ENCODE data around the gene DAB2IP. TPM values are rescaled to one million over a fixed set of nuclear protein-coding genes. Genes with fewer than 3 reads are reported as not detected.

The DAB2IP gene
- total RNA-seq, 4 donors from 2014 or later = 55.2 to 76.0 (median 60.5) TPM

GRCh38 chr9:121729769-121730562 lies 78.5 kb downstream of the DAB2IP start:
- H3K27me3 ChIP-seq = no peaks in the 10 kb centered on the region
- H3K9me3 ChIP-seq = no peaks in the 10 kb centered on the region
- no peak overlapping the region for H3K27ac ChIP-seq
- no peak overlapping the region for H3K4me3 ChIP-seq
- no peak for DNase-seq
- TF ChIP-seq POLR2A (IDR thresholded peaks at IDR 0.05) (no peak), CTCF (IDR thresholded peaks at IDR 0.05) (no peak)
- no peaks in the 10 kb centered on the region for H3K36me3 ChIP-seq
- H3K4me1 ChIP-seq = peaks cover 0 to 56% (median 0%) of the 10 kb centered on the region in 4 donors

- no peak overlapping the region for H3K4me3 ChIP-seq
- H3K4me1 ChIP-seq = peaks cover 0 to 61% (median 2%) of the 10 kb centered on the region in 4 donors
- TF ChIP-seq CTCF (IDR thresholded peaks at IDR 0.05) (no peak), POLR2A (IDR thresholded peaks at IDR 0.05) (no peak)
- peak overlapping the region in 1 of 4 donors; percentile 35 for H3K27ac ChIP-seq
- no peak for DNase-seq
- no peaks in the 10 kb centered on the region for H3K36me3 ChIP-seq
- H3K9me3 ChIP-seq = no peaks in the 10 kb centered on the region
- H3K27me3 ChIP-seq = no peaks in the 10 kb centered on the region
These were observed 79.7 kb downstream of the DAB2IP start for GRCh38 chr9:121731090-121731489.

GRCh38 chr9:121731919-121732318 lies 80.5 kb downstream of the DAB2IP start:
- no peaks in the 10 kb centered on the region for H3K36me3 ChIP-seq
- no peaks in the 10 kb centered on the region for H3K27me3 ChIP-seq
- H3K9me3 ChIP-seq = no peaks in the 10 kb centered on the region
- peak overlapping the region in 1 of 4 donors; percentile 45 for H3K27ac ChIP-seq
- no peak overlapping the region for H3K4me3 ChIP-seq
- DNase-seq = no peak
- H3K4me1 ChIP-seq = peaks cover 0 to 59% (median 2%) of the 10 kb centered on the region in 4 donors
- TF ChIP-seq CTCF (IDR thresholded peaks at IDR 0.05) = no peak
- no peak for TF ChIP-seq POLR2A (IDR thresholded peaks at IDR 0.05)

- TF ChIP-seq POLR2A (IDR thresholded peaks at IDR 0.05) = no peak
- TF ChIP-seq CTCF (IDR thresholded peaks at IDR 0.05) = no peak
- Histone ChIP-seq H3K27ac (peak overlapping the region in 1 of 4 donors; percentile 45), H3K4me1 (peaks cover 0 to 64% (median 2%) of the 10 kb centered on the region in 4 donors), H3K27me3 (no peaks in the 10 kb centered on the region), H3K36me3 (no peaks in the 10 kb centered on the region), H3K9me3 (no peaks in the 10 kb centered on the region), H3K4me3 (no peak overlapping the region)
- DNase-seq = no peak
These were observed 81.0 kb downstream of the DAB2IP start for GRCh38 chr9:121732389-121732788.

GRCh38 chr9:121732886-121733285 lies 81.5 kb downstream of the DAB2IP start:
- Histone ChIP-seq H3K4me3 (no peak overlapping the region), H3K27me3 (no peaks in the 10 kb centered on the region), H3K27ac (peak overlapping the region in 1 of 4 donors; percentile 45), H3K9me3 (no peaks in the 10 kb centered on the region), H3K4me1 (peaks cover 0 to 67% (median 2%) of the 10 kb centered on the region in 4 donors), H3K36me3 (no peaks in the 10 kb centered on the region)
- TF ChIP-seq CTCF (IDR thresholded peaks at IDR 0.05) (no peak), POLR2A (IDR thresholded peaks at IDR 0.05) (no peak)
- no peak for DNase-seq
